ENCODE data around the gene CNTNAP2.

- TF ChIP-seq POLR2A (IDR thresholded peaks at IDR 0.05; ENCODE audit: low read length) (no peak), GATA1 (IDR thresholded peaks at IDR 0.05; ENCODE audit: low read depth, low read length) (no peak)
These were observed 22.3 kb downstream of the CNTNAP2 start for GRCh38 chr7:146138926-146139325.
